ENCODE results near the gene FAAP100.
A peak's percentile ranks its signal among the peaks of the same experiment; 100 is the strongest.

FAAP100 gene

GRCh38 chr17:81576621-81577277, 24.6 kb upstream of the FAAP100 start:
- DNase-seq = no peak

DNA sequence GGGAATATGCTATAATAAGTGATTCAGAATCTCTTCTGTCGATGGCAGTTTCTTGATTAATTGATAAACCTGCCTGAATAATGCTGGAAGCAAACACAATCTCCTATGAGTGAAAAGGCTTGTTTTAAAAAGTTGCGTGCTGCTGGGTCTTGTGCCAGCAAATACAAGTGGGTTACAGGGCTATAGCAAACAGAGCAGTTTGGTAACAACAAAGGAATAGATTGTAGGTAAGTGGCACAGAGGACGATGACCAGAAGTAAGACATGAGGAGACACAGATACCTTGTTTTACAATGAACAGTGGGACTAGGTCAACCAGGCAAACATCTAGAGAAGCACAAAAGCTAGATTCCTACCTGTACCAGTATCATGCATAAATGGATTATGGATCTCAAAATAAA, 23.7 kb upstream of the FAAP100 start:
- DNase-seq = no peak

DNA sequence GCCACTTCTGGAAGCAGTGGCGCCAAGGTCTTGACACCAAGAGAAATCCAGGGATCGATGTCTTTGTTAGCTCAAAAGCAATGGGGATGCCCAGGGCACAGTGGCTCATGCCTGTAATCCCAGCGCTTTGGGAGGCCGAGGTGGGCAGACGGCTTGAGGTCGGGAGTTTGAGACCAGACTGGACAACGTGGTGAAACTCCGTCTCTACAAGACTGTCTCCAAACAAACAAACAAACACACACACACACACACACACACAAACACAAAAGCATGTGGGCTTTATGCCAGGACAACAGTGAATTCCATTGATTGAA, 22.4 kb upstream of the FAAP100 start:
- DNase-seq = no peak

DNA sequence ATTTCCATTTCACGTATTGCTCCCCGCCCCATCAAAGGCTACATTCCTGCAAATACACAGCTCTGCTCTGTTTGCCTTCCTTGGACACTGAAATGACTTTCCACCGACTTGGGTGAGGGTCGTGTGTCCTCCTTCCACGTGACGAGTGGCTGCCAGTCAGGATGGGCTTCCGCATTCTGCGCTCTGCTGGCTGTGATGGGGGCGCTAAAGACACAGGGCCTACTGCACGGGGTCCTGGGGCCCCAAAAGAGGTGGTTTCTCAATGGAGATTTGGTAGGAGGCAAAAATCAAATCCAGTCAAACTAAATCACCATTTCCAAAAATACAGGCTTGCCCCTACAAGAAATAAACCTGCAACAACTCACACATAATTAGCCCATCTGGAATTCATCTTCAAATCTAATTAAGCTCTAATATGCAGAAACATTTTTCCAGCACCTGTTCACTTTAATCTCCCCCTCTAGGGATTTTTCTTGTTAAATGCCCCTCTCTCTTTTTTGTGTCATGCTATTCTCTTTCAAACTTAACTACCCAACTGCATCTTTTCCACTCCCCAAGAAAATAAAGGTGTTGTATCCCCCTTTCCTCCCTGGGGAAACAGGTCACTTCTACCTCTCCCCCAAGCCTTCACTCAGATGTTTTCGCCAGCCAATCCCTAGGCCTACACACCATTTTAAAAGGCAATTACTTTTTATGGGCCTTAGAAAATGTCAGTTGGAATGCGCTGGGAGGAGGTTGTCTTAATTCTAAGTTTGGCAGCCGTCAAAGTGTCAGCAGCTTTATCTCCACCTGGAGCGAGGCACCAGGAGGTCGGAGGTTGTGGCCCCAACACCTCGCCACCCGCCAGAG, 21.9 kb upstream of the FAAP100 start:
- no peak for DNase-seq

- no peak for DNase-seq
Measured at GRCh38 chr17:81572563-81573168, 20.5 kb upstream of the FAAP100 start.

DNA sequence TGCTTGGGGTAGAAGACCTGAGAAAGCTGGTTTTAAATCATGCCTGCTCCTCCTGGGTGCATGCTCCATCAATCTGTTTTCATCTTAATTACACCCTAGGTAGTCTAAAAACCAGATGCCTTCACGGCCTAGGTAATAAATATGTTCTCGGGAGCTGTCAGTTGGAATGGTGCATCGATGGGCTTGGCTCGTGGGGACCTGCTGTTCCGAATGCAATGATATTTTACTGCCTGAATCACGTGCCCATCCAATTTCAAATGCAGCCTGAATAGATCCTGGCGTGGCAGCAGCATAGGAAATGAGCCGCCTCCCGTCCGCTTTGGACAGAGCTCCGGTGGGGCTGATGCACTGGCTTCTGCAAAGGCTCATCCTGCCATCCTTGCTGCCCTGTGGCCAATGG, 18.8 kb upstream of the FAAP100 start:
- DNase-seq = no peak

GRCh38 chr17:81569986-81570514, 17.9 kb upstream of the FAAP100 start:
- DNase-seq = no peak

DNA sequence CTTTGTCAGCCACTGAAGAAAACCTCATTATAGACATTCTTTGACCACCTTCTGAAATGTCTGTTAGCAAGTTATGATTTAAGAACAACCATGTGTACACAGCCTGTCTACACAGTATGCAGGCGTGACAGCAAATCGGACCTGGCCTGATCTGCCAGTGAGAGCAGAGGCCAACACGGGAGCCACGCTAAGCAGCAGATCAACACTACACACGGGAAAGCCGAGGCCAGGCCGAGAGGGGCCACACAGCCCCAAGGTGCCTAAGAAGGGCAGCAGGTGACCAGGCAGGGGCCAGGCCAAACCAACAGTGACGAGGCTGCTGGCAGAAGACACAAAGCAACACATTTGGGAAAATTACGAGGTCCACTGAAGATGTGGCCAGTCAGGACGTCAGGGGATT, 16.3 kb upstream of the FAAP100 start:
- no peak for DNase-seq

DNA sequence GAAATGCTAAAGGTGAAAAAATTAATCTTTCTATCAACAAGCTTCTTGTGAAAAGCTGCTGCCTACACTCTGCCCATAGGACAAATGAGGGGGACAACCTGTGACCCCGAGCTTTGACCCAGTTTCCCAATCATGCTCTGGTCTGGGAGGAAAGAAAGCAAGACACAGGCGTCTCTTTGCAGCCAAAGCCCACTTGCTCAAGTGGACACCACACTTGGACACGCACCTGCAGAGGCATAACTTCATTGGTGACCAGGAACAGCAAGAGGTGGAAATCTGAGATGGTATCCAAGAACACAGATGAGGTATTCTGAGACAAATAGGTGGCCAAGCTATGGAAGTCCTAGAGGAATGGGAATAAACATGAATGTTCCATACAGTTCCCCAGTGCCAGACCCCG, 15.0 kb upstream of the FAAP100 start:
- no peak for DNase-seq

DNA sequence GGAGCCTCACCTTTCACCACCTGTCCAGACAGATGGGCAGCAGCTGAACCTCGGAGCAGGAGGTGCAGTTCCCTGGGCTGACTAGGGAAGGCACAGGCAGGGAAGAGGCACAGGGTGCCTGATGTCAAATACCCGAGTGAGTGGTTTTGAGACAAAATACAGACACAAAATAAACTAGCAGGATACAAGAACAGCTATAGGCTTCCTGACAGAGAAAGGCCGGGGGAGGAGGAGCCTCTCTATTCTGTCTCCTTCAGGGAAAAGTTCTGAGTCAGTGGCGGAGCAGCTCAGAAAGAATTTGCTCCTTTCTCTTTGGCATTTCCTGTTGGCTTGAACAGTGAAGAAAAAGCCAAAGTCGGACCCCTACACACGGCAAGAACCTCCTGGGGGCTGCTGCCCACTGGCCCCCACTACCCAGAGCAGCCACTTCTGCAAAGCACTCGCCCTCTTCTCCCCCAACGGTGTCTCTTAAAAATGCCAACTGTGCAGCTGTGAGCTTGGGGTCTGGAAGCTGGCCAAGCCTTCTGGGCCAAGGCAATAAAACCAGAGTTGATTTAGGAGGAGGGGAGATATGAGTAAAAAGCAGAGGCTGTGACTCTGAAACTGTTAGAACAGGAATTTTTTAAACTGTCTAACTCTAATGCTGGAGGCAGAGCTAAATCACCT, 14.4 kb upstream of the FAAP100 start:
- DNase-seq = peak; percentile 36

- DNase-seq = no peak
Measured at GRCh38 chr17:81565231-81565630, 13.1 kb upstream of the FAAP100 start.

GRCh38 chr17:81564778-81565177, 12.6 kb upstream of the FAAP100 start:
- DNase-seq = no peak

- no peak for DNase-seq
Measured at GRCh38 chr17:81563861-81564586, 11.9 kb upstream of the FAAP100 start.

DNA sequence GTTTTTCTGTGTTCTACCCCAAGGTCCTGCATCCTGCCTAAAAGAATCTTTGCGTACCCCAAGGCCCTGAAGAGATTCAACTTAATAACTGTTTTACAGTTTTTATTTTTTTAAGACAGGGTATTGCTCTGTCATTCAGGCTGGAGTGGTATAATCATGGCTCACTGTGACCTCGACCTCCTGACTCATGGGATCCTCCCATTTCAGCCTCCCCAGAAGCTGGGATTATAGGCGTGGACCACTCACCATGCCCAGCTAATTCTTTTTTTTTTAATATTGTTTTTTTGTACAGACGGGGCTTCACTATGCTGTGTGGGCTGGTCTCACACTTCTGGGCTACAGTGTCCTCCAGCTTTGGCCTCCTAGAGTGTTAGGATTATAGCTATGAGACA, 9.3 kb upstream of the FAAP100 start:
- DNase-seq = no peak

DNA sequence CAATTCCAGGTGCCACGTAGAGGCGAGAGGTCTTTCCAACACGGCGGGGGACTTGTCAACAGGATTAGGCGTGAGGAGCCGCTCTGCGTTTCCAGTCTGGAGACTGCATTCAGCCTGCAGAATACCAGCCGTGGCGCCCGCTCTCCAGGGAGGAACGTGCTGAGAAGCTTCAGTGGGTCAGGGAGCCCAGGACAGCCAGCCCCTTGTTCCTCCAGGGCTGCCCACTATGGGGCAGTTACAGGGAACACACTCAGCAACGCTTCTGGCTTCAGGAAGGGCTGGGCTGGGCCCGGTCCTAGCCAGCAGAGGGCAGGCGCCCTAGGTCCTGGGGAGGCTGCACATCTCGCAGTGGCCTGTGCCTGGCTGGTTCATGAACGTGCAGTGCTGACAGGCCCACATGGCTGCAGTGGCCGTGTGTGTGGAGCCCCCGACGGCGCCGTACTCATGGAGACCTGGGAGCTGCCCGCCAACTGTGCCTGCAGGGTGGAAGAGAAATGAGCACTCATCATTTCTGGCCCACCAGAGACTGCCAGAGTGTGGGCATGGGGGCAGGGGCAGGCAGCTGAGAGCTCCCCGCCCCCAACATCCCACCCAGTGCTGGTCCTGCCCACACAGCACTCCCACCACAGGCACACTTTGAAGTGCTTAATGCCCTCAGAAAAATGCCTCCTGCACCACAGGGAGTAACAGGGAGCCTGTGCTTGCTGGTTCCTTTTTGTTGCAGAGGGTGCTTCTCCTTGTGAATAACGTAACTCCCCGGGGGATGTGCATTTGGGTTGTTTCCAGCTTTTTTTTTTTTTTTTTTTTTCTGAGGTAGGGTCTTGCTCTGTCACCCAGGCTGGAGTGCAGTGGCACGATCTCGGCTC, 7.0 kb upstream of the FAAP100 start:
- DNase-seq = peak; percentile 39

- no peak for DNase-seq
Measured at GRCh38 chr17:81558115-81558468, 5.9 kb upstream of the FAAP100 start.

DNA sequence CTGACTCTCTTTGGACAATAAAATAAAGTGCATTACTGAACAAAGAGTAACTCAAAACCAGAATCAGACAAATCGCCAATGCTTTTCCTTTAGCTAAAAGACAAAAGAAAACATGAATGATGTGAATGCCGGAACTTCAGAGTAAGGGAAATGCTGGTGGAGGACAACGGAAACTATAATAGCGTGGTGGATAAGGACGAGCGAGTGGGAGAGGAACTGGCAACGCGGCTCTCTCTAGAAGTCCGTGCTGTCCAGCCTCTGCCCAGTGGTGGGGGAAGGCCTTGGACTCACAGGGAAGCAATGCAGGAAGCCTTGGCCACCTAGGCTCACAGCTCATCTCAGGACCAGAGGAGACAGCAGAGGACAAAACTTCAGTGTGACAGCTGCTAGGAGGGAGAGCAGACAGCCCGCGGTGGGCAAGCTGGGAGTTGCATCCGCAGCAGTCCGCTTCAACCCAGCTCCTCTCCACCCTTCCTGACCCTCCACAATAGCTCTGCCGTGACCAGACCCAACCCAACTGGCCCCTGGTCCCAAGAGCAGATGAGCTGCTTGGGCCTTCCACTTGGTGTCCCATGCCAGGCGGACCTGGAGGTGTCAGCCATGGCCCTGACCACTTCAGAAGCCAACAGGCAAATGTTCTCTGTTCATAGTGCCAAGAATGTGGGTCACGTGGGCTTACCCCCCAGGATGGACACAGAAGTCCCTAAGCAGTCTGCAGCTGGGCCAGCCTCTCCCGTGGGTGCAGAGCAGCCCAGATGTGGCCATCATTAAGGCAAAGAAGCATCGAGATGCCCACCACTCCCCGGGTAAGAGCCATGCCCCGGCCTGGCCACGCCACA, 5.3 kb upstream of the FAAP100 start:
- no peak for DNase-seq

DNA sequence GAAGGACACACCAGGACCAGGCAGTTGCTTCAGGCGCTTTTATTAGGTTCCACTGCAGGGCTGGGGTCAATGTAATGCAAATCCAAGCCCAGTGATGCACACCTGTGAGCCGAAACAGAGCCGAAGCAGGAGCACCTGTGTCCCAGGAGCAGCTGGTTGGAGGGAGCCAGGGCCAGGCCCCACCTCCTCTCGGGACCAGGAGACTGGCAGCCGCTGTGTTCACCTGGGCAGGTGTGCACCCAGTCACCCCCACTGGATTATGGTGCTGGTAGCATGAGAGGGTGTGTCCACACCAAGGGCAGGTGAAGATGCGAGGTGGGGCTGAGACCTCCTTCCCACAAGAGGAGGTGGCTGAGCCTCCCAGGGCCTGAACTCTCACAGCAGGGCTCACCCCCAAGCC, 4.7 kb upstream of the FAAP100 start:
- DNase-seq = no peak

DNA sequence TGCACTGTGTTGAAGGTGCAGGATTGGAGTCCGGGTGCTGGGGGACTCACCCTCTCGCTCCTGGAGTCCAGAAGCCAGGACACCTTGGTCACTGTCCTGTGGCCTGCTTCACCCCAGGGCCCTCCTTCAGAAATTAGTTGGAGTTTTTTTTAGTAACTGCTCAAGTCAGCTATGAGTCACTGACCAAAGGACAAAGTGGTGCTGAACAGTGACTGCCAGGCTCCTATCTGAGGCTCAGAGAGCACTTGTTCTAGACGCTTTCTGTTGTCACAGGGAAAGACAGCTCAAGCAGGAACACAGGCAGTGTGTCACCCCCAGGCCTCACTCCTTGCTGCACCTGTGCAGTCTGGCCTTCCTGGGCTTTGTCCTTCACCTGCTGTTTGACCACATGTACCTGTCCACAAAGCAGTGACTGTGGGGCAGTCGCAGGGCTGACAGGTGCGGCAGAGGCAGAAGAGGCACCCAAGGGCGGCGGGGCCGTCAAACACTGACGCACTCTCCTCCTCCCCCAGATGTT, 4.1 kb upstream of the FAAP100 start:
- no peak for DNase-seq

GRCh38 chr17:81553616-81554181, 1.5 kb upstream of the FAAP100 start:
- peak; percentile 57 for DNase-seq

Measured in NCI-H2107 (cell line).